Astrocyte (in vitro differentiated cells and primary cell): Measurements from ENCODE around the gene COX19. TPM values are rescaled to one million over a fixed set of nuclear protein-coding genes. Genes with fewer than 3 reads are reported as not detected.
A peak's percentile ranks its signal among the peaks of the same experiment; 100 is the strongest.

ENCODE experiments used
- DNase-seq: peaks from one replicate; pipeline ENCODE4 v3.0.0-alpha.2; 2010; ENCODE audit warnings: low read depth
- FAIRE-seq: peaks from 2 replicates; lab custom pipeline; 2011; peaks lifted over from hg19 to GRCh38; lab: Jason Lieb, UNC
- H2AFZ ChIP-seq: 2 replicates; pipeline ENCODE4 v1.6.0; 2012; ENCODE audit warnings: low read depth, low read length, inconsistent platforms
- H3K27ac ChIP-seq: 2 replicates; pipeline ENCODE4 v1.5.1; 2011; ENCODE audit warnings: low read depth, low read length, inconsistent platforms
- H3K27me3 ChIP-seq: 2 replicates; pipeline ENCODE4 v1.6.0; 2011; ENCODE audit warnings: low read length, inconsistent platforms; ENCODE audit not compliant: insufficient read depth
- H3K36me3 ChIP-seq: 2 replicates; pipeline ENCODE4 v1.5.1; 2011; ENCODE audit warnings: low read length, inconsistent platforms; ENCODE audit not compliant: insufficient read depth
- H3K4me1 ChIP-seq: 2 replicates; pipeline ENCODE4 v1.5.1; 2011; ENCODE audit warnings: low read length, inconsistent platforms; ENCODE audit not compliant: insufficient read depth
- H3K4me2 ChIP-seq: 2 replicates; pipeline ENCODE4 v1.6.0; 2012; ENCODE audit warnings: low read length, inconsistent platforms
- H3K4me3 ChIP-seq: 2 replicates; pipeline ENCODE4 v1.5.1; 2011; ENCODE audit warnings: low read depth, mild to moderate bottlenecking, low read length, inconsistent platforms; ENCODE audit not compliant: insufficient read depth
- H3K79me2 ChIP-seq: 2 replicates; pipeline ENCODE4 v1.6.0; 2012; ENCODE audit warnings: mild to moderate bottlenecking, low read length, inconsistent platforms; ENCODE audit not compliant: insufficient read depth
- H3K9ac ChIP-seq: 2 replicates; pipeline ENCODE4 v1.6.0; 2012; ENCODE audit warnings: mild to moderate bottlenecking, low read length, inconsistent platforms
- H3K9me3 ChIP-seq: 2 replicates; pipeline ENCODE4 v1.5.1; 2012; ENCODE audit warnings: low read depth, mild to moderate bottlenecking, low read length, inconsistent platforms; ENCODE audit not compliant: insufficient read depth
- H4K20me1 ChIP-seq: 2 replicates; pipeline ENCODE4 v1.6.0; 2012; ENCODE audit warnings: low read length, inconsistent platforms; ENCODE audit not compliant: insufficient read depth
- H3K27ac Mint-ChIP-seq: one replicate; pipeline ENCODE4 v1.8.0; 2021; ENCODE audit warnings: mild to moderate bottlenecking, mixed read lengths; ENCODE audit not compliant: unreplicated experiment
- H3K27me3 Mint-ChIP-seq: one replicate; pipeline ENCODE4 v1.8.0; 2021; ENCODE audit warnings: low read depth, mixed read lengths; ENCODE audit not compliant: unreplicated experiment
- H3K36me3 Mint-ChIP-seq: one replicate; pipeline ENCODE4 v1.8.0; 2021; ENCODE audit warnings: low read depth, mixed read lengths; ENCODE audit not compliant: unreplicated experiment
- H3K4me1 Mint-ChIP-seq: one replicate; pipeline ENCODE4 v1.8.0; 2021; ENCODE audit warnings: low read depth, mixed read lengths; ENCODE audit not compliant: unreplicated experiment
- H3K4me3 Mint-ChIP-seq: one replicate; pipeline ENCODE4 v1.8.0; 2021; ENCODE audit warnings: mild to moderate bottlenecking, moderate library complexity, mixed read lengths; ENCODE audit not compliant: unreplicated experiment
- H3K9me3 Mint-ChIP-seq: one replicate; pipeline ENCODE4 v1.8.0; 2021; ENCODE audit warnings: mild to moderate bottlenecking, mixed read lengths; ENCODE audit not compliant: unreplicated experiment
- CTCF ChIP-seq: IDR thresholded peaks from 2 replicates; pipeline ENCODE4 v1.5.1; 2011; ENCODE audit warnings: low read depth, mild to moderate bottlenecking, inconsistent platforms, low read length, moderate library complexity; ENCODE audit not compliant: insufficient read depth
- EZH2 ChIP-seq: IDR thresholded peaks from 2 replicates; pipeline ENCODE4 v1.6.1; 2012; ENCODE audit warnings: mild to moderate bottlenecking, low read length, inconsistent platforms; ENCODE audit not compliant: insufficient read depth
- total RNA-seq: library from RNA; stranded (reverse); gene quantifications from 2 replicates; pipeline ENCODE4 v1.2.1, GENCODE V29; 2021

COX19 gene
- total RNA-seq, 1 donor from 2014 or later = 13.4 TPM

DNA sequence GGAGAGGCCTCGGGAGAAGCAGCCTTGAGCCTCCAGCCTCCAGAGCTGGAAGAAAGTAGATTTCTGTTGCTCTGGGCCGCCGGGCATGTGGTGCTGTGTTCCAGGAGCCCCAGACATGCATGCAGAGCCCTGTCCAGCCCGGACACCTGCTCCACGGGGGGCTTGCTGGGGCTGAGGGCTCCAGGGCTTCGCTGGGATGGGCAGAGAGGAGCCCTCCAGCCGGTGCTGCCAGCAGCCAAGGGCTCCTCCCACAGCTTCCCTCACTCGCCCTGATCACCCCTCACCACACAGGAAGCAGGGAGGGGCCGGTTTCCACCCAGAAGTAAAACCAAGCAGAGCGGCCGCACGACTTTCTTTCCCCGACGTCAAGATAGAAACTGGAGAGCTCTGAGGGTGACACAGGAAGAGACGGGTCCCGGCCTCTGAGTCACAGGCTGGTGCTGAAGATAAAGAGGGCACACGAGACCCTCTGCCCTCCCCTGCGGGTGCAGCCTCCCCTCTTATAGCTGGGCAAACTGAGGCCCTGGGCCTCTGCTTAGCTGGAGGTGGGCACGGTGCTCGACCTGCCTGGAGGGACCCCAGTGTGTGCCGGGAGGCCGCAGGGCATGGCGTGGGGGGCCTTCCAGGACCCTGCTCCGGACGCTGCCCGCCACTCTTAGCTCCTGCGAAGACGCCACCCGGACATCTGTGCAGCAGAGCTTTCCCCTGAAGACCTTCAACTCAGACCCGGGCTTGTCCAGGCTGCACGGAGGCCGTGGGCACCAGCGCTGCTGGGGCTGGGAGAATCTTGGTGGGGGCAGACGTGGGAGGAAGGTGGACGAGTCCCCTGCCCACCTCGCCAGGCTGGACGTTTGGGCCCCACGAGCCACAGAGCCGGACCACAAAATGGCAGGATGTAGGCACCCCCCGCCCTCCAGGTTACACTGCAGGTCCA, 52.0 kb downstream of the COX19 start:
- Mint-ChIP-seq H3K4me1 (peaks cover 6% of the 10 kb centered on the region), H3K27ac (no peak overlapping the region), H3K27me3 (no peaks in the 10 kb centered on the region), H3K36me3 (no peaks in the 10 kb centered on the region), H3K4me3 (no peak overlapping the region), H3K9me3 (no peaks in the 10 kb centered on the region)
- Histone ChIP-seq H3K9ac (no peak overlapping the region), H3K4me3 (no peak overlapping the region), H3K36me3 (no peaks in the 10 kb centered on the region), H3K27ac (no peak overlapping the region), H2AFZ (peak overlapping the region; percentile 60), H3K4me2 (peak overlapping the region; percentile 43), H3K9me3 (no peaks in the 10 kb centered on the region), H4K20me1 (no peaks in the 10 kb centered on the region), H3K79me2 (no peaks in the 10 kb centered on the region), H3K4me1 (peaks cover 22% of the 10 kb centered on the region), H3K27me3 (no peaks in the 10 kb centered on the region)
- no peak for TF ChIP-seq EZH2
- no peak for TF ChIP-seq CTCF
- FAIRE-seq (no peak), DNase-seq (peak; percentile 31)

GRCh38 chr7:922334-923107, 52.8 kb downstream of the COX19 start:
- no peak overlapping the region for H3K27ac Mint-ChIP-seq
- no peak overlapping the region for H3K4me3 ChIP-seq
- DNase-seq (no peak), FAIRE-seq (no peak)
- TF ChIP-seq EZH2 = no peak
- no peak for TF ChIP-seq CTCF
- no peak overlapping the region for H3K4me3 Mint-ChIP-seq
- no peak overlapping the region for H3K27ac ChIP-seq
- peaks cover 18% of the 10 kb centered on the region for H3K4me1 ChIP-seq
- H3K79me2 ChIP-seq = no peaks in the 10 kb centered on the region
- H3K9me3 ChIP-seq = no peaks in the 10 kb centered on the region
- no peaks in the 10 kb centered on the region for H3K9me3 Mint-ChIP-seq
- H3K36me3 ChIP-seq = no peaks in the 10 kb centered on the region
- H3K27me3 ChIP-seq = no peaks in the 10 kb centered on the region
- no peaks in the 10 kb centered on the region for H3K36me3 Mint-ChIP-seq
- no peak overlapping the region for H3K9ac ChIP-seq
- H3K4me2 ChIP-seq = peak overlapping the region; percentile 43
- H2AFZ ChIP-seq = peak overlapping the region; percentile 60
- H3K4me1 Mint-ChIP-seq = peaks cover 6% of the 10 kb centered on the region
- H4K20me1 ChIP-seq = no peaks in the 10 kb centered on the region
- peaks cover 3% of the 10 kb centered on the region for H3K27me3 Mint-ChIP-seq
